Neural cell (in vitro differentiated cells): Measurements from ENCODE around the gene KCNT1. TPM values are rescaled to one million over a fixed set of nuclear protein-coding genes. Genes with fewer than 3 reads are reported as not detected.

ENCODE experiments used
- H2AFZ ChIP-seq: fragments of 200-600, 300-800 bp; sonication (generic), shearing (Covaris generic); 2 replicates; pipeline ENCODE4 v1.6.0; 2014; ENCODE audit warnings: low read depth, mild to moderate bottlenecking, antibody characterized with exemption, low read length, moderate library complexity
- H3F3A ChIP-seq: fragments of 200-600 bp; shearing (Covaris generic); 2 replicates; pipeline ENCODE4 v1.6.1; 2016; ENCODE audit warnings: mild to moderate bottlenecking, moderate library complexity, mixed read lengths, antibody characterized with exemption, low read length; ENCODE audit not compliant: insufficient read depth, poor library complexity, severe bottlenecking
- H3K27ac ChIP-seq: fragments of 200-600, 300-800 bp; sonication (generic), shearing (Covaris generic); 2 replicates; pipeline ENCODE4 v1.5.1; 2014; ENCODE audit warnings: mild to moderate bottlenecking, low read length, moderate library complexity
- H3K27me3 ChIP-seq: fragments of 300-800, 200-600 bp; sonication (generic), shearing (Covaris generic); 2 replicates; pipeline ENCODE4 v1.6.0; 2014; ENCODE audit warnings: mild to moderate bottlenecking, low read depth, low read length, moderate library complexity; ENCODE audit not compliant: insufficient read depth
- H3K36me3 ChIP-seq: fragments of 300-800, 200-600 bp; sonication (generic), shearing (Covaris generic); 2 replicates; pipeline ENCODE4 v1.5.1; 2014; ENCODE audit warnings: mild to moderate bottlenecking, antibody characterized with exemption, low read length, moderate library complexity; ENCODE audit not compliant: insufficient read depth
- H3K4me2 ChIP-seq: fragments of 300-800, 200-600 bp; sonication (generic), shearing (Covaris generic); 2 replicates; pipeline ENCODE4 v1.6.0; 2014; ENCODE audit warnings: mild to moderate bottlenecking, low read length
- H3K4me3 ChIP-seq: fragments of 300-800, 200-600 bp; sonication (generic), shearing (Covaris generic); 2 replicates; pipeline ENCODE4 v1.5.1; 2014; ENCODE audit warnings: mild to moderate bottlenecking, low read length, moderate library complexity
- H3K79me2 ChIP-seq: fragments of 200-600 bp; shearing (Covaris generic); replicated peaks from 2 replicates; pipeline ENCODE4 v1.6.0; 2014; ENCODE audit warnings: mild to moderate bottlenecking, low read length, moderate library complexity; ENCODE audit not compliant: insufficient read depth
- H3K9ac ChIP-seq: fragments of 300-800, 200-600 bp; sonication (generic), shearing (Covaris generic); 2 replicates; pipeline ENCODE4 v1.6.1; 2016; ENCODE audit warnings: mild to moderate bottlenecking, low read length, mixed read lengths
- H3K9me2 ChIP-seq: fragments of 200-600 bp; shearing (Covaris generic); 2 replicates; pipeline ENCODE4 v1.6.1; 2016; ENCODE audit warnings: mild to moderate bottlenecking, low read length, mixed read lengths; ENCODE audit not compliant: insufficient read depth
- H3K9me3 ChIP-seq: fragments of 200-600, 300-800 bp; sonication (generic), shearing (Covaris generic); 2 replicates; pipeline ENCODE4 v1.6.1; 2016; ENCODE audit warnings: mild to moderate bottlenecking, mixed run types, low read length, moderate library complexity, mixed read lengths
- H4K20me1 ChIP-seq: fragments of 200-600 bp; shearing (Covaris generic); 2 replicates; pipeline ENCODE4 v1.6.1; 2016; ENCODE audit warnings: mild to moderate bottlenecking, mixed run types; ENCODE audit not compliant: insufficient read depth
- EP300 ChIP-seq: fragments of 450-650 bp; conservative IDR thresholded peaks from 2 replicates; pipeline ENCODE4 v1.6.1; 2014; ENCODE audit warnings: antibody characterized with exemption, mild to moderate bottlenecking, moderate library complexity; ENCODE audit not compliant: poor library complexity, severe bottlenecking
- EZH2 ChIP-seq: fragments of 200-600, 300-800 bp; shearing (Covaris generic), sonication (generic); IDR thresholded peaks from 2 replicates; pipeline ENCODE4 v1.6.1; 2014; ENCODE audit warnings: antibody characterized with exemption, low read length, borderline replicate concordance, mild to moderate bottlenecking; ENCODE audit not compliant: insufficient read depth, poor library complexity, severe bottlenecking
- MXI1 ChIP-seq: fragments of 450-650 bp; conservative IDR thresholded peaks from 2 replicates; pipeline ENCODE4 v1.6.1; 2014; ENCODE audit warnings: antibody characterized with exemption, mild to moderate bottlenecking; ENCODE audit not compliant: poor library complexity, severe bottlenecking
- POLR2AphosphoS5 ChIP-seq: IDR thresholded peaks from 2 replicates; pipeline ENCODE4 v1.6.1; 2012
- RAD21 ChIP-seq: fragments of 450-650 bp; conservative IDR thresholded peaks from 2 replicates; pipeline ENCODE4 v1.6.1; 2014; ENCODE audit warnings: antibody characterized with exemption, mild to moderate bottlenecking, moderate library complexity
- REST ChIP-seq: IDR thresholded peaks from 2 replicates; pipeline ENCODE4 v1.6.1; 2012; ENCODE audit warnings: borderline replicate concordance
- SMC3 ChIP-seq: fragments of 450-650 bp; conservative IDR thresholded peaks from 2 replicates; pipeline ENCODE4 v1.6.1; 2014; ENCODE audit warnings: antibody characterized with exemption, mild to moderate bottlenecking, moderate library complexity; ENCODE audit not compliant: poor library complexity
- TAF1 ChIP-seq: IDR thresholded peaks from 2 replicates; pipeline ENCODE4 v1.6.1; 2012; ENCODE audit warnings: low read depth
- polyA plus RNA-seq: library from polyadenylated mRNA; depleted of rRNA; stranded (reverse); fragments of >200 nt; gene quantifications from 2 replicates; pipeline ENCODE4 v1.2.3, GENCODE V29; 2014
- TF ChIP-seq, protein P1 (sequence below): fragments of 450-650 bp; IDR thresholded peaks from 2 replicates; pipeline ENCODE4 v1.5.1; 2014; ENCODE audit warnings: antibody characterized with exemption, mild to moderate bottlenecking, moderate library complexity; ENCODE audit not compliant: poor library complexity, severe bottlenecking

KCNT1 gene
- polyA plus RNA-seq, 1 donor from 2014 or later = 0.67 TPM

DNA sequence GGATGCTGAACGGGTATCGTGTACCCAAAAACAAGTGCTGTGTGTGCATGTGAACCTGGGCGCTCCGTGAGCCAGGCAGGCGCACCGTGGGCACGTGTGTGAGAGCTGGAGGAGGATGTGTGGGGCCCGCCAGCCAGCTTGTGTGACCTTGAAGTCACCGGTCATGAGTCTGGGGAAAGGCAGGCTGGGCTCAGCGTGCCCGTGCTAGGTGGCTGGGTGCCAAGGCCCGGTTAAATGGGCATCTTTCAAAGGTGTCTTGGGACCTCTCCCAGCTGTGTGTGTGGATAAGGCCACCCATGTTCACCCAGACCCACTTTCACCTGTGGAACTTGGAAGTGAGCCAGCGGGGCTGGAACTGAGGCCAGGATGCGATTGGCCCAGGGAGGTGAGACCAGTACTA is 3.4 kb downstream of the KCNT1 start:
- H3K79me2 ChIP-seq = no peaks in the 10 kb centered on the region
- no peak overlapping the region for H3K9ac ChIP-seq
- no peaks in the 10 kb centered on the region for H3K9me3 ChIP-seq
- H3K27ac ChIP-seq = no peak overlapping the region
- H3K4me2 ChIP-seq = no peak overlapping the region
- no peak overlapping the region for H2AFZ ChIP-seq
- H3K4me3 ChIP-seq = no peak overlapping the region
- no peaks in the 10 kb centered on the region for H4K20me1 ChIP-seq
- H3K27me3 ChIP-seq = peaks cover 4% of the 10 kb centered on the region
- H3K9me2 ChIP-seq = no peaks in the 10 kb centered on the region
- no peaks in the 10 kb centered on the region for H3F3A ChIP-seq
- H3K36me3 ChIP-seq = no peaks in the 10 kb centered on the region
- no peak for TF ChIP-seq SMC3
- no peak for TF ChIP-seq REST
- no peak for TF ChIP-seq MXI1
- no peak for TF ChIP-seq POLR2AphosphoS5
- no peak for TF ChIP-seq RAD21
- TF ChIP-seq TAF1 = no peak
- TF ChIP-seq EP300 = no peak
- TF ChIP-seq, protein P1, sequence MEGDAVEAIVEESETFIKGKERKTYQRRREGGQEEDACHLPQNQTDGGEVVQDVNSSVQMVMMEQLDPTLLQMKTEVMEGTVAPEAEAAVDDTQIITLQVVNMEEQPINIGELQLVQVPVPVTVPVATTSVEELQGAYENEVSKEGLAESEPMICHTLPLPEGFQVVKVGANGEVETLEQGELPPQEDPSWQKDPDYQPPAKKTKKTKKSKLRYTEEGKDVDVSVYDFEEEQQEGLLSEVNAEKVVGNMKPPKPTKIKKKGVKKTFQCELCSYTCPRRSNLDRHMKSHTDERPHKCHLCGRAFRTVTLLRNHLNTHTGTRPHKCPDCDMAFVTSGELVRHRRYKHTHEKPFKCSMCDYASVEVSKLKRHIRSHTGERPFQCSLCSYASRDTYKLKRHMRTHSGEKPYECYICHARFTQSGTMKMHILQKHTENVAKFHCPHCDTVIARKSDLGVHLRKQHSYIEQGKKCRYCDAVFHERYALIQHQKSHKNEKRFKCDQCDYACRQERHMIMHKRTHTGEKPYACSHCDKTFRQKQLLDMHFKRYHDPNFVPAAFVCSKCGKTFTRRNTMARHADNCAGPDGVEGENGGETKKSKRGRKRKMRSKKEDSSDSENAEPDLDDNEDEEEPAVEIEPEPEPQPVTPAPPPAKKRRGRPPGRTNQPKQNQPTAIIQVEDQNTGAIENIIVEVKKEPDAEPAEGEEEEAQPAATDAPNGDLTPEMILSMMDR = no peak
- no peak for TF ChIP-seq EZH2

GRCh38 chr9:135706288-135706687 is 4.3 kb downstream of the KCNT1 start:
- Histone ChIP-seq H3K4me2 (no peak overlapping the region), H3K9me2 (no peaks in the 10 kb centered on the region), H2AFZ (no peak overlapping the region), H3K4me3 (no peak overlapping the region), H3K9ac (no peak overlapping the region), H3K79me2 (no peaks in the 10 kb centered on the region), H4K20me1 (no peaks in the 10 kb centered on the region), H3K27me3 (peaks cover 4% of the 10 kb centered on the region), H3K9me3 (no peaks in the 10 kb centered on the region), H3F3A (no peaks in the 10 kb centered on the region), H3K36me3 (no peaks in the 10 kb centered on the region), H3K27ac (no peak overlapping the region)
- TF ChIP-seq MXI1 (no peak), TAF1 (no peak), EZH2 (no peak), POLR2AphosphoS5 (no peak), EP300 (no peak), SMC3 (no peak), RAD21 (no peak)
